Effector CD4-positive, alpha-beta T cell (primary cell): ENCODE results near the gene CYP21A2. TPM values are rescaled to one million over a fixed set of nuclear protein-coding genes. Genes with fewer than 3 reads are reported as not detected.
"Not testable (repeated sequence)": the region's sequence is repeated elsewhere in the genome, so short reads cannot be mapped to it uniquely, and the experiment has no call there.

Experiments used
- DNase-seq: peaks from one replicate; pipeline ENCODE4 v3.0.0-alpha.2; 2020
- total RNA-seq: gene quantifications from one replicate; lab custom pipeline; 2026; lab: John Stamatoyannopoulos, UW

CYP21A2 gene
- not detected for total RNA-seq

DNA sequence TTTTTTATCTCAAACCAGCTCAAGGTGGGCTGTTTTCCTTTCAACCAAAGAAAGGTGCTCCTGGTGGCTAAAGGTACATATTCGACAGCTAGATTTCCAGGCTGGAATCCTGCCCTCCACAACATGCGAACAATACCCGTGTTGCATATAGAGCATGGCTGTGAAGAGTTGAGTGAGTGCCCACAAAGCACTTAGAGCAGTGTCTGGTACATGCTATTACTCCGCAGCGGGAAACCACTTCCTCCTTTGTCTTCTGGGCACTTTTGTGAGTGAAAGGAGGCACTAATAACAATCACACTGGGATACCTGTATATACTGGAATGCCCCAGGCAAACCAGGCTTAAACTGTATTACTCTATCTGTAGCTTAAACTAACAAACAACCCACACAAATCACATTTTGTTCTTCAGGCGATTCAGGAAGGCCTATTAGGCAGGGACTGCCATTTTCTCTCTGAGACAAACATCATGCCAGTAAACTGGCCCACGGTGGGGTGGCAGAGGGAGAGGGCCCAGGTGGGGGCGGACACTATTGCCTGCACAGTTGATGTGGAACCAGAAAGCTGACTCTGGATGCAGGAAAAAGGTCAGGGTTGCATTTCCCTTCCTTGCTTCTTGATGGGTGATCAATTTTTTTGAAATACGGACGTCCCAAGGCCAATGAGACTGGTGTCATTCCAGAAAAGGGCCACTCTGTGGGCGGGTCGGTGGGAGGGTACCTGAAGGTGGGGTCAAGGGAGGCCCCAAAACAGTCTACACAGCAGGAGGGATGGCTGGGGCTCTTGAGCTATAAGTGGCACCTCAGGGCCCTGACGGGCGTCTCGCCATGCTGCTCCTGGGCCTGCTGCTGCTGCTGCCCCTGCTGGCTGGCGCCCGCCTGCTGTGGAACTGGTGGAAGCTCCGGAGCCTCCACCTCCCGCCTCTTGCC lies at the start of gene CYP21A2:
Gene CYP21A2, plus strand, starts transcription at position 818 of the 927 bp plus-strand sequence. Its CDS starts 8 bp downstream, at position 826.
- DNase-seq, result not testable (repeated sequence)

DNA sequence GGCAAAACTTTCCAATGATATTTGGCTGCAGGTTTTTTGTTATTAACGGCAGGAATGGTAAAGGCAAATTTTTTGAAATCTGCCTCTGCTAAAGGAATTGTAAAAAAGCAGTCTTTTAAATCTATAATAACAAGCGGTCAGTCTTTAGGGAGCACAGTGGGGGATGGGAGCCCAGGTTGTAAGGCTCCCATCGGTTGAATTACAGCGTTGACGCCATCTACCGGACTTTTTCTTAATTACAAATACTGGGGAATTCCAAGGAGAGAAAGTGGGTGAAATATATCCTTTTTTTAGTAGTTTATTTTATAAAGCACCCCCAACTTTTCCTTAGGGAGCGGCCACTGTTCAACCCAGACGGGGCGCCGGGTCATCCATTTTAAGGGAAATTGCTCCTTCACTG lies 48.9 kb upstream of the CYP21A2 start:
- not testable (repeated sequence) for DNase-seq

DNA sequence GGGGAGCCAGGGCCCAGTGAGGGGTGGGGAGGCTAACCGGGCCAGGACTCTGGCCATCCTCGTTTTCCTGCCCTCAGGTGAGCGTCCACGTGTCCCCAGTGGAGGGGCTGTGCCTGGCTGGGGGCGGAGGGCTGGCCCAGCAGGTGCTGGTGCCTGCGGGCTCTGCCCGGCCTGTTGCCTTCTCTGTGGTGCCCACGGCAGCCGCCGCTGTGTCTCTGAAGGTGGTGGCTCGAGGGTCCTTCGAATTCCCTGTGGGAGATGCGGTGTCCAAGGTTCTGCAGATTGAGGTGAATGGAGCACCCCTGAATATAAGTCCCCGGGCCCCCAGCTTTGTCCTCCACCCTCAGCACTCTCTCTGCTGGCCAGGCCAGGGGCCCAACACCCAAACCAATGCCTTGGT lies 43.8 kb upstream of the CYP21A2 start:
- not testable (repeated sequence) for DNase-seq

DNA sequence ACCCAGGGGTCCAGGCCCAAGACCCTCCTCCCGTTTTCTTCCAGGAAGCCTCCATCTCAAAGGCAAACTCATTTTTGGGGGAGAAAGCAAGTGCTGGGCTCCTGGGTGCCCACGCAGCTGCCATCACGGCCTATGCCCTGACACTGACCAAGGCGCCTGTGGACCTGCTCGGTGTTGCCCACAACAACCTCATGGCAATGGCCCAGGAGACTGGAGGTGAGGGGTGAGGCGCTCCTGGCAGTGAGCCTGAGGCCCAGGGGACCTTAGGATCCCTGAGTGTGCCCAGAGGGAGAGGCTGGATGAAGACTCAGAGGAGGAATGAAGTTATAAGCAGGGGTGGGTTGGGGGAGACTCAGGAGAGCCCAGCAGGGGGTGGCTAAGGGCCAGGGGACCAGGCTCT lies 41.8 kb upstream of the CYP21A2 start:
- not testable (repeated sequence) for DNase-seq

DNA sequence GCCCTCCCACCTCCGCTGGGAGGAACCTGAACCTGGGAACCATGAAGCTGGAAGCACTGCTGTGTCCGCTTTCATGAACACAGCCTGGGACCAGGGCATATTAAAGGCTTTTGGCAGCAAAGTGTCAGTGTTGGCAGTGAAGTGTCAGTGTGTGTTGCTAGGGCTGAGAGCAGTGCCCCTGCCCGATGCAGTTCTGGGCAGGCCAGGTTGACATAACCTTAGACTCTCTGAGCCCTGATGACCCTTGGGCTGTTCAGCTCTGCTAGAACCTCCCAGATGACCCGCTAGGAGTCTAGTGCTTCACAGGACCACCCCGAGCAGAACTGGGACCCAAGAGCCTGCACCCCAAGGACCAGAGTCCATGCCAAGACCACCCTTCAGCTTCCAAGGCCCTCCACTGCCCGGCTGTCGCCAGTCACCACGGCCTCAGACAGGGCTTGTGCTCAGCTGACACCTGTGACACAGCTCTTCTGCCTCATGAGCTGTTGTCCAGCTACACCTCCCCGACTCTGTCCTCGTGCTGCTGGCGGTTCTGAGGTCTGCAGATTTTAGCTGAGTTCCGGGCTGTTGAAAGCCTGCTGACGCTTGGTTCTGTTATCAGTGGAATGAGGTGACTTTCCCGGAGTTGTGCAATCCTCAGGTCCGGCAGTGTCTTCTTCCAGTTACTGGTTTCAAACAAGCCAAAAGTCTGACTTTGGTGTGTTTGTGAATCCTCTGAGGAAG lies 35.5 kb upstream of the CYP21A2 start:
- DNase-seq, result not testable (repeated sequence)

DNA sequence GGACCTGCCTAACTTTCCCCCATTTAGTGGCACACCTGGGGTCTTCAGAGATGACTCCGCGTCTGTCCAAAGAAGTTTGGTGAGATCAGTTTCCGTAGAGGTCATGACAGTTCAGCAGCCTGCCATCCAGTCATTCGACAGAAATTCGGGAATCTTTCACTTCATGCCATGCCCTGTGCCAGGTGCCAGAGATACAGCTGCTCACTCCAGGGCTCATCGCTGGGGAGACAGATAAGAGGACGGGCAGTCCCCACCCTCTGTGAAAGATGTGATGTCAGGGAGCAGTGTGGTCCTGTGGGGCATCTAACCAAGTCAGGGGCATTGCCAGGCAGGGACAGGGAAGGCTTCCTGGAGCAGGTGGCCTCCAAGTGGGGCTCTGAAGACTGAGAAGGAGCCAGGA lies 34.9 kb upstream of the CYP21A2 start:
- DNase-seq, result not testable (repeated sequence)

DNA sequence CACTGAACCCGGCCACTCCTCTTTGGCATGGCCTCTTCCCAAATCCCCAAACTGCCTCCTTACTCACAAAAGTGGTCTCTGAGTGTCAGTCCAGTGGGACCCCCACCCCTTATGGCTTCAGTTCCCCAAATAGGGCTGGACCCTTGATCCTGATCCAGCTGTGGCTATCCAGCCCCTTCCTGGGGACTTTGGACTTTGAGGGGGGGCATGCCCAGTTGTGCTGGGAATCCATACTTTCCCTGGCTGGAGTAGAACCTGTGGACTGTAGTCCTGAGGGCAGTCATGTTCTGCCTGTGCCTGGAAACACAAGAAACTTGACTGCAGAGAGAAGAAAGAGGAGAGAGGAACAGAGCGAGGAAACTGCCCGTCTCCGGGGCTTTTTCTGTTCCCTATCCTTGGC lies 33.8 kb upstream of the CYP21A2 start:
- DNase-seq, result not testable (repeated sequence)

DNA sequence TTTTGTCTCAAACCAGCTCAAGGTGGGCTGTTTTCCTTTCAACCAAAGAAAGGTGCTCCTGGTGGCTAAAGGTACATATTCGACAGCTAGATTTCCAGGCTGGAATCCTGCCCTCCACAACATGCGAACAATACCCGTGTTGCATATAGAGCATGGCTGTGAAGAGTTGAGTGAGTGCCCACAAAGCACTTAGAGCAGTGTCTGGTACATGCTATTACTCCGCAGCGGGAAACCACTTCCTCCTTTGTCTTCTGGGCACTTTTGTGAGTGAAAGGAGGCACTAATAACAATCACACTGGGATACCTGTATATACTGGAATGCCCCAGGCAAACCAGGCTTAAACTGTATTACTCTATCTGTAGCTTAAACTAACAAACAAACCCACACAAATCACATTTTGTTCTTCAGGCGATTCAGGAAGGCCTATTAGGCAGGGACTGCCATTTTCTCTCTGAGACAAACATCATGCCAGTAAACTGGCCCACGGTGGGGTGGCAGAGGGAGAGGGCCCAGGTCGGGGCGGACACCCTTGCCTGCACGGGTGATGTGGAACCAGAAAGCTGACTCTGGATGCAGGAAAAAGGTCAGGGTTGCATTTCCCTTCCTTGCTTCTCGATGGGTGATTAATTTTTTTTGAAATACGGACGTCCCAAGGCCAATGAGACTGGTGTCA lies 33.2 kb upstream of the CYP21A2 start:
- DNase-seq, result not testable (repeated sequence)

DNA sequence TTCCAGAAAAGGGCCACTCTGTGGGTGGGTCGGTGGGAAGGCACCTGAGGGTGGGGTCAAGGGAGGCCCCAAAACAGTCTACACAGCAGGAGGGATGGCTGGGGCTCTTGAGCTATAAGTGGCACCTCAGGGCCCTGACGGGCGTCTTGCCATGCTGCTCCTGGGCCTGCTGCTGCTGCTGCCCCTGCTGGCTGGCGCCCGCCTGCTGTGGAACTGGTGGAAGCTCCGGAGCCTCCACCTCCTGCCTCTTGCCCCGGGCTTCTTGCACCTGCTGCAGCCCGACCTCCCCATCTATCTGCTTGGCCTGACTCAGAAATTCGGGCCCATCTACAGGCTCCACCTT lies 32.7 kb upstream of the CYP21A2 start:
- not testable (repeated sequence) for DNase-seq

DNA sequence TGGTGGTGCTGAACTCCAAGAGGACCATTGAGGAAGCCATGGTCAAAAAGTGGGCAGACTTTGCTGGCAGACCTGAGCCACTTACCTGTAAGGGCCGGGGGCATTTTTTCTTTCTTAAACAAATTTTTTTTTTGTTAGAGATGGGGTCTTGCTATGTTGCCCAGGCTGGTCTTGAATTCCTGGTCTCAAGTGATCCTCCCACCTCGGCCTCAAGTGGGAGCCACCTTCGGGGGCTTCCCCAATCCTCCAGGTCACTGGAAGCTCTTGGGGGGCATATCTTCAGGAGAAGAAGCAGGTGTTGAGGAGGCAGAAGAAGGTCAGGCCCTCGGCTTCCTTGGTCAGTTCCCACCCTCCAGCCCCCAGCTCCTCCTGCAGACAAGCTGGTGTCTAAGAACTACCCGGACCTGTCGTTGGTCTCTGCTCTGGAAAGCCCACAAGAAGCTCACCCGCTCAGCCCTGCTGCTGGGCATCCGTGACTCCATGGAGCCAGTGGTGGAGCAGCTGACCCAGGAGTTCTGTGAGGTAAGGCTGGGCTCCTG lies 32.2 kb upstream of the CYP21A2 start:
- not testable (repeated sequence) for DNase-seq

DNA sequence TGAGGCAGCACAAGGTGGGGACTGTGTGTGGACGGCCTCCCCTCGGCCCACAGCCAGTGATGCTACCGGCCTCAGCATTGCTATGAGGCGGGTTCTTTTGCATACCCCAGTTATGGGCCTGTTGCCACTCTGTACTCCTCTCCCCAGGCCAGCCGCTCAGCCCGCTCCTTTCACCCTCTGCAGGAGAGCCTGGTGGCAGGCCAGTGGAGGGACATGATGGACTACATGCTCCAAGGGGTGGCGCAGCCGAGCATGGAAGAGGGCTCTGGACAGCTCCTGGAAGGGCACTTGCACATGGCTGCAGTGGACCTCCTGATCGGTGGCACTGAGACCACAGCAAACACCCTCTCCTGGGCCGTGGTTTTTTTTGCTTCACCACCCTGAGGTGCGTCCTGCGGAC lies 31.1 kb upstream of the CYP21A2 start:
- DNase-seq, result not testable (repeated sequence)

DNA sequence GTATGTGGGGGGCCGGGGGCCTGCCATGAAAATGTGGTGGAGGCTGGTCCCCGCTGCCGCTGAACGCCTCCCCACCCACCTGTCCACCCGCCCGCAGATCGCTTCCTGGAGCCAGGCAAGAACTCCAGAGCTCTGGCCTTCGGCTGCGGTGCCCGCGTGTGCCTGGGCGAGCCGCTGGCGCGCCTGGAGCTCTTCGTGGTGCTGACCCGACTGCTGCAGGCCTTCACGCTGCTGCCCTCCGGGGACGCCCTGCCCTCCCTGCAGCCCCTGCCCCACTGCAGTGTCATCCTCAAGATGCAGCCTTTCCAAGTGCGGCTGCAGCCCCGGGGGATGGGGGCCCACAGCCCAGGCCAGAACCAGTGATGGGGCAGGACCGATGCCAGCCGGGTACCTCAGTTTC lies 30.2 kb upstream of the CYP21A2 start:
- DNase-seq, result not testable (repeated sequence)

DNA sequence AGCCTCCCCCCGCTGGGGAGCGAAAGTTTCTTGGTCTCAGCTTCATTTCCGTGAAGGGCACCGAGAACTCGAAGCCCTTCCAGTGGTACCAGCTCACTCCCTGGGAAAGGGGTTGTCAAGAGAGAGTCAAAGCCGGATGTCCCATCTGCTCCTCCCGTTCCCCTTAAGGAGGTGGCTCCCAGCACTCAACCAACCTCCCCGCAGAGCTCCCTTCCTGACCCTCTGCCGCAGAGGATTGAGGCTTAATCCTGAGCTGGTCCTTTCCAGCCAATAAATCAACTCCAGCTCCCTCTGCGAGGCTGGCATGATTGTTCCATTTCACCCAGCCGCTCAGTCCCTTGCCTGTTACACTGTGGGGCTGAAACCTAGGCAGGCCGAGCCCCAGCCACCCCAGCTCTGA lies 29.6 kb upstream of the CYP21A2 start:
- DNase-seq, result not testable (repeated sequence)

DNA sequence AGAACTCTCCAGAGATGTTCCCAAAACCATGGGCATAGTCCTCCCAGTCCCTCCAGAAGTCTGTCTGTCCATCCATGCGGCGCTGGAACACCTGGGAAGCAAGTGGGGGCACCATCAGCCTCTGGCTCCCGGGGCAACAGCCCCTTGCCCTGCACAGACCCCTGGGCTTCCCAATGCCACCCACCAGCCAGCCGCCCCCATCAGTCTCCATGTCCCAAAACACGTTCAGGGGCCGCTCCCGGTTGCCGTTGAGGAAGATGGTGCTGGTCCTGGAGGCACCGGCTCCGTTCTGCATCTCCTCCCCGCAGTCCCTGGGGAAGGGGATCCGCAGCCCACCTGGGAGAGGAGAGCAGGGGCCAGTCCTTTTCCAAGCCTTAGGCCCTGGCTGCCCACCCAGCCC lies 28.7 kb upstream of the CYP21A2 start:
- DNase-seq, result not testable (repeated sequence)

DNA sequence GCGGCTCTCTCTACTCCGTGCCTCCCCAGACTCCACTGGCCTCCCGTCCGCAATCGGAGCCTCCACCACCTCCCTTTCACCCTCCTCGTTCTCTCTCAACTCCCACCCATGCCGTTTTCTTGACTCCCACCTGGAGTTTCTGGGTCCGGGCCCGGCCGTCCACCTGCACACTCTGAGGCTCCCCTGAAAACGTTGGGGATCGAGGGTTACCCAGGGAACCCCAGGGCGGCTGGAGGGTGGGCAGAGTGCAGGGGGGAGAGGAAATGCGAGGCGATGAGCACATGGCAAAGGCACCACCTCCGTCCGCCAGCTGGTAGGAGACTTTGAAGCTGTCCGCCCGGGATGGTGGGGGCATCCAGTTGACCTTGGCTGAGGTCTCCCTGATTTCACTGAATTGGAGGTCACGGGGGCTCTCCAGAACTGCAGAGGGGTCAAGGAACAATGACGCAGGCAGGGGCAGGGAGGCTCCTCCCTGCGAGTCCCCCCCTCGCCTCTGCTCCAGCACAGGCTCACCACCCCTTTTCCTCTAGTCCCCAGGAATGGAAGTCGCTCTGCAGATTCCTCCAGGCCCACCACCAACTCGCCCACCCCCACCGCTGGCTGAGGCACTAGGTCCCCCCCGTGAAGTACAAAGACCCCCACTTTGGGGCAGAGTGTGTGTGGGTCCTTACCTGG lies 27.2 kb upstream of the CYP21A2 start:
- not testable (repeated sequence) for DNase-seq

DNA sequence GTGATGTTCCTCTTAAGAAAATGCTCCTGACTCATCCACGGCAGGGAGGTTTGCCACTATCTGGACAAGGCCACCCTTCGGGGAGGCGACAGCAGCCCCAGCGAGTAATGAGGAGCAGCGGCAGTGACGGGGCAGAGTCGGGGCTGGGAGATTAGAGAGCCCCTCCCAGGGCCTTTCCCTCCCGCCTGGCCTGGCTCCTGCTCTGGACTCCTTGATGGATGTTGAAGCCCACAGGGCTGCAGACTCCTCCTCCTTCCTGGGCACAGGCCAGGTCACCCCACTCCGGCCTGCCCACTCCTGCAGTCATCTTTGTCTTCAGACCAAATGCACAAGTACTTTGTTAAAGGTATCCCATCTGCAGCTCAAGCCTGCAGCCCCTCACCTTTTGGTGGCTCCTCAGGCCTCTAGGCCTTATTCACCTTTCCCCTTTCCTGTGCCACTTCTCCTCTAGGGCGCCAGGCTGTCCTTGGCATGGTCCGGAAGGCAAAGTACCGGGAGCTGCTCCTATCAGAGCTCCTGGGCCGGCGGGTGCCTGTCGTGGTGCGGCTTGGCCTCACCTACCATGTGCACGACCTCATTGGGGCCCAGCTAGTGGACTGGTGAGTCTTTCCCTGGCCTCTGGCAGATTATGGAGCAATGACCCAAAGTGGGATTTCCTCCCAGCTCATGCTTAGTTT lies 25.1 kb upstream of the CYP21A2 start:
- DNase-seq, result not testable (repeated sequence)

DNA sequence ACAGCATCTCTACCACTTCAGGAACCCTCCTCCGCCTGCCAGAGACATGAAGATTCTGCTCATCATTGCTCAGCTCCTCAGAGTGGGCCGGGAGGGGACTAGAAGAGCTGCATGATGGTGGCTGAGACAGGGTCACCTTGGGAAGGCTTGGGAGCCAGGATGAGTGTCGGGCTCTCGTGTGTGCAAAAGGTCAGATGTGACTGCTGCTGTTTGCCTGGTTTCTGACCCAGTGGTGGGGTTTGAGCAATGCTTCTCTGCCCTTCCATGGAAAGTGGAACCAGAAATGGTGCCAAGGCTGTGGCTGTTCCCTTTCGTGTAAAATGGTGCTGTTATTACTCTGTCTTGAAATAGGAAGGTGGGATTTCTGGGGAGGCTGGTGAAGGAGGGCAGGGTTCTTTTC lies 24.5 kb upstream of the CYP21A2 start:
- DNase-seq, result not testable (repeated sequence)

DNA sequence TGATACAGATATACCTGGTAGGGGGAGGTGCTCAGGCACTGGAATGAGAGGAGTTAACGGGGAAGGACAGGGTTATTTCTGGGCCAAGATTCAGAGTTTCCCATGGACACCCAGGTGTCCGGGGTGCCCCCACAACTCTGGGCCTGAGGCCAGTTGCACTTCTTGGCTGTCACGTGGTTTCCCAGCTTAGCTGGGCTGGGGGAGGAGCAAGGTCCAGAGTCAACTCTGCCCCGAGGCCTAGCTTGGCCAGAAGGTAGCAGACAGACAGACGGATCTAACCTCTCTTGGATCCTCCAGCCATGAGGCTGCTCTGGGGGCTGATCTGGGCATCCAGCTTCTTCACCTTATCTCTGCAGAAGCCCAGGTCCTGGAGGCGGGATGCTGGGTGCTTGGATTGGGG lies 23.7 kb upstream of the CYP21A2 start, which contains the start of gene C4B:
Gene C4B, plus strand, starts transcription at position 249 of the 400 bp plus-strand sequence. Its CDS starts 51 bp downstream, at position 300.
- not testable (repeated sequence) for DNase-seq

DNA sequence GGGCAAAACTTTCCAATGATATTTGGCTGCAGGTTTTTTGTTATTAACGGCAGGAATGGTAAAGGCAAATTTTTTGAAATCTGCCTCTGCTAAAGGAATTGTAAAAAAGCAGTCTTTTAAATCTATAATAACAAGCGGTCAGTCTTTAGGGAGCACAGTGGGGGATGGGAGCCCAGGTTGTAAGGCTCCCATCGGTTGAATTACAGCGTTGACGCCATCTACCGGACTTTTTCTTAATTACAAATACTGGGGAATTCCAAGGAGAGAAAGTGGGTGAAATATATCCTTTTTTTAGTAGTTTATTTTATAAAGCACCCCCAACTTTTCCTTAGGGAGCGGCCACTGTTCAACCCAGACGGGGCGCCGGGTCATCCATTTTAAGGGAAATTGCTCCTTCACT lies 16.1 kb upstream of the CYP21A2 start:
- not testable (repeated sequence) for DNase-seq

DNA sequence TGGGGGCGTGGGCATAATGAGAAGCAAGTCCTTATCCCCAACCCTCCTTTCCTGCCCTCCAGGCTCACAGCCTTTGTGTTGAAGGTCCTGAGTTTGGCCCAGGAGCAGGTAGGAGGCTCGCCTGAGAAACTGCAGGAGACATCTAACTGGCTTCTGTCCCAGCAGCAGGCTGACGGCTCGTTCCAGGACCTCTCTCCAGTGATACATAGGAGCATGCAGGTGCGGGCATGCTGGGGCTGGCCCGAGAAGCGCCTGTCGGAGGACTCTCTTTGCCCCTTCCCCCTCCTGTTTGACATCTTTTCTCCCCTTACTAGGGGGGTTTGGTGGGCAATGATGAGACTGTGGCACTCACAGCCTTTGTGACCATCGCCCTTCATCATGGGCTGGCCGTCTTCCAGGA lies 9.6 kb upstream of the CYP21A2 start:
- DNase-seq, result not testable (repeated sequence)

DNA sequence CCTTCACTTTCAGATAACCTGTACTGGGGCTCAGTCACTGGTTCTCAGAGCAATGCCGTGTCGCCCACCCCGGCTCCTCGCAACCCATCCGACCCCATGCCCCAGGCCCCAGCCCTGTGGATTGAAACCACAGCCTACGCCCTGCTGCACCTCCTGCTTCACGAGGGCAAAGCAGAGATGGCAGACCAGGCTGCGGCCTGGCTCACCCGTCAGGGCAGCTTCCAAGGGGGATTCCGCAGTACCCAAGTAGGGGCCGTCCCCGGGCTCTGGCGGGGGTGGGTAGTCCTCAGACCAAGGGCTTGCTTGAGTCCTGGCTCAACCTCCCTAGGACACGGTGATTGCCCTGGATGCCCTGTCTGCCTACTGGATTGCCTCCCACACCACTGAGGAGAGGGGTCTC lies 8.7 kb upstream of the CYP21A2 start:
- DNase-seq, result not testable (repeated sequence)
